HEK293 (cell line): ENCODE data around the gene KCTD18.

Source experiments
- CTCF ChIA-PET: fragments of 350-600 bp; formaldehyde crosslinking; extraction: SDS; loops from one replicate; lab custom pipeline; 2021; ENCODE audit warnings: antibody characterized with exemption; lab: Yijun Ruan, JAX
- POLR2A ChIA-PET: fragments of 300-600 bp; formaldehyde crosslinking; extraction: SDS; loops from one replicate; lab custom pipeline; 2020; ENCODE audit warnings: antibody characterized with exemption, inconsistent platforms; lab: Yijun Ruan, JAX
- H3K27ac ChIP-seq: fragments of 200-500 bp; sonication (Bioruptor generic); 2 replicates; pipeline ENCODE4 v1.5.1; 2014; ENCODE audit warnings: low read depth, low read length, control low read depth, inconsistent platforms; ENCODE audit errors: extremely low read depth
- H3K36me3 ChIP-seq, 2 experiments: fragments of 200-500 bp in 1 of 2; sonication (Bioruptor generic) in 1 of 2; 1 replicate in 1 of 2; 2 replicates in 1 of 2; pipeline ENCODE4 v1.5.1; 2014 to 2017; ENCODE audit warnings: inconsistent platforms in 2 of 2, low read length in 2 of 2; ENCODE audit not compliant: control insufficient read depth in 2 of 2, insufficient read depth in 1 of 2
- H3K4me1 ChIP-seq: fragments of 200-500 bp; sonication (Bioruptor generic); 2 replicates; pipeline ENCODE4 v1.5.1; 2014; ENCODE audit warnings: mild to moderate bottlenecking, low read length, inconsistent platforms; ENCODE audit not compliant: control insufficient read depth, insufficient read depth
- H3K4me3 ChIP-seq: 2 replicates; pipeline ENCODE4 v1.5.1; 2011; ENCODE audit warnings: low read depth, mild to moderate bottlenecking, control low read depth, low read length, moderate library complexity
- H3K9me3 ChIP-seq: fragments of 200-500 bp; sonication (Bioruptor generic); 2 replicates; pipeline ENCODE4 v1.5.1; 2014; ENCODE audit warnings: low read depth, low read length, inconsistent platforms; ENCODE audit not compliant: control insufficient read depth, insufficient read depth
- ELK4 ChIP-seq: IDR thresholded peaks from 2 replicates; pipeline ENCODE4 v1.6.1; 2011; ENCODE audit warnings: mild to moderate bottlenecking, low read depth, low read length, borderline replicate concordance
- KLF8 ChIP-seq: fragments of 450-650 bp; formaldehyde crosslinking; IDR thresholded peaks from 2 replicates; pipeline ENCODE4 v1.5.1; 2016; ENCODE audit warnings: missing biosample characterization, missing genetic modification characterization
- OSR2 ChIP-seq: fragments of 450-650 bp; formaldehyde crosslinking; IDR thresholded peaks from 2 replicates; pipeline ENCODE4 v1.5.1; 2016; ENCODE audit warnings: missing biosample characterization, missing genetic modification characterization
- PRDM1 ChIP-seq: fragments of 450-650 bp; formaldehyde crosslinking; IDR thresholded peaks from 2 replicates; pipeline ENCODE4; 2016; ENCODE audit warnings: missing biosample characterization, missing genetic modification characterization
- SCRT2 ChIP-seq: fragments of 450-650 bp; formaldehyde crosslinking; IDR thresholded peaks from 2 replicates; pipeline ENCODE4 v1.5.1; 2016; ENCODE audit warnings: missing biosample characterization, missing genetic modification characterization
- ZBTB11 ChIP-seq: fragments of 450-650 bp; formaldehyde crosslinking; conservative IDR thresholded peaks from 2 replicates; pipeline ENCODE4 v1.5.1; 2016; ENCODE audit warnings: low read depth, missing biosample characterization, missing genetic modification characterization
- ZEB2 ChIP-seq: fragments of 450-650 bp; formaldehyde crosslinking; IDR thresholded peaks from 2 replicates; pipeline ENCODE4 v1.5.1; 2016; ENCODE audit warnings: missing biosample characterization, missing genetic modification characterization
- ZNF10 ChIP-seq: fragments of 450-650 bp; formaldehyde crosslinking; IDR thresholded peaks from 2 replicates; pipeline ENCODE4 v1.5.1; 2017; ENCODE audit warnings: missing biosample characterization, missing genetic modification characterization
- ZNF202 ChIP-seq: fragments of 450-650 bp; formaldehyde crosslinking; IDR thresholded peaks from 2 replicates; pipeline ENCODE4 v1.5.1; 2016; ENCODE audit warnings: missing biosample characterization, missing genetic modification characterization, borderline replicate concordance
- ZNF416 ChIP-seq: fragments of 450-650 bp; formaldehyde crosslinking; IDR thresholded peaks from 2 replicates; pipeline ENCODE4 v1.5.1; 2016; ENCODE audit warnings: missing biosample characterization, missing genetic modification characterization
- ZNF501 ChIP-seq: fragments of 450-650 bp; formaldehyde crosslinking; IDR thresholded peaks from 2 replicates; pipeline ENCODE4 v1.5.1; 2016; ENCODE audit warnings: missing biosample characterization, missing genetic modification characterization
- ZNF521 ChIP-seq: fragments of 450-650 bp; formaldehyde crosslinking; IDR thresholded peaks from 2 replicates; pipeline ENCODE4 v1.5.1; 2017; ENCODE audit warnings: missing biosample characterization, mild to moderate bottlenecking, missing genetic modification characterization
- ZNF549 ChIP-seq: fragments of 450-650 bp; IDR thresholded peaks from 2 replicates; pipeline ENCODE4 v1.5.1; 2018; ENCODE audit warnings: missing biosample characterization, missing genetic modification characterization, mild to moderate bottlenecking, inconsistent platforms, moderate library complexity
- ZNF623 ChIP-seq: fragments of 450-650 bp; formaldehyde crosslinking; IDR thresholded peaks from 2 replicates; pipeline ENCODE4 v1.5.1; 2016; ENCODE audit warnings: missing biosample characterization, missing genetic modification characterization
- ZNF658 ChIP-seq: fragments of 450-650 bp; formaldehyde crosslinking; IDR thresholded peaks from 2 replicates; pipeline ENCODE4; 2016; ENCODE audit warnings: missing biosample characterization, missing genetic modification characterization
- ZNF837 ChIP-seq: fragments of 450-650 bp; formaldehyde crosslinking; IDR thresholded peaks from 2 replicates; pipeline ENCODE4 v1.5.1; 2016; ENCODE audit warnings: missing biosample characterization, missing genetic modification characterization
- ZSCAN18 ChIP-seq: fragments of 450-650 bp; formaldehyde crosslinking; IDR thresholded peaks from 2 replicates; pipeline ENCODE4 v1.5.1; 2016; ENCODE audit warnings: missing biosample characterization, missing genetic modification characterization
- TF ChIP-seq, protein P1 (sequence below): fragments of 450-650 bp; formaldehyde crosslinking; IDR thresholded peaks from 2 replicates; pipeline ENCODE4 v1.5.1; 2016; ENCODE audit warnings: missing biosample characterization, missing genetic modification characterization
- TF ChIP-seq, protein P2 (sequence below): fragments of 450-650 bp; formaldehyde crosslinking; conservative IDR thresholded peaks from 2 replicates; pipeline ENCODE4 v1.5.1; 2016; ENCODE audit warnings: low read depth, missing biosample characterization, missing genetic modification characterization
- TF ChIP-seq, protein P3 (sequence below): fragments of 450-650 bp; formaldehyde crosslinking; IDR thresholded peaks from 2 replicates; pipeline ENCODE4 v1.5.1; 2016; ENCODE audit warnings: missing biosample characterization, missing genetic modification characterization

Gene KCTD18

DNA sequence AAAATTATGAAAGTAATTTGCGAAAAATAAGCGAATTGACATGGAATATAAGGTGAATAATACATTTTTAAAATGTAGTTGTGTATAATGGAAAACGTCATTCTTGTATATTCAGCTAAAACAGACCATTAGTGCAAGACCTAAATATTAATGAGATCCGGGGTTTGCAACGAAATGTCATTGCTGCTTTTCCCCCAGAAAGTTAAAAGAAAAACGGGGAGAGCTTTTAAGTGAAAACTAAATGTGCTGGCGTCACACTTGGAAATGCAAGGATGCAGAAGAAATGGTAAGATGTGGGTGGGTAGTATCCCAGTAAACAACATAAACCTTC lies 15.6 kb upstream of the KCTD18 start:
- H3K9me3 ChIP-seq = no peaks in the 10 kb centered on the region
- no peaks in the 10 kb centered on the region for H3K36me3 ChIP-seq
- no peak overlapping the region for H3K27ac ChIP-seq
- ChIA-PET CTCF (interaction anchor here (0.9 to 1.0 kb wide), 2 partner anchors 8 to 187 kb away, joined by 3 read pairs; no protein-coding TSS in a partner anchor), POLR2A (interaction anchor here (1.3 kb wide), 1 partner anchor 18 kb away, joined by 3 read pairs; no protein-coding TSS in a partner anchor)
- peaks cover 10% of the 10 kb centered on the region; the same call in 1 of the 2 replicates for H3K4me1 ChIP-seq
- peak; percentile 96 for TF ChIP-seq PRDM1 (tag by site-specific recombination)
- no peak for TF ChIP-seq ZNF623
- peak overlapping the region; percentile 89 for H3K4me3 ChIP-seq

DNA sequence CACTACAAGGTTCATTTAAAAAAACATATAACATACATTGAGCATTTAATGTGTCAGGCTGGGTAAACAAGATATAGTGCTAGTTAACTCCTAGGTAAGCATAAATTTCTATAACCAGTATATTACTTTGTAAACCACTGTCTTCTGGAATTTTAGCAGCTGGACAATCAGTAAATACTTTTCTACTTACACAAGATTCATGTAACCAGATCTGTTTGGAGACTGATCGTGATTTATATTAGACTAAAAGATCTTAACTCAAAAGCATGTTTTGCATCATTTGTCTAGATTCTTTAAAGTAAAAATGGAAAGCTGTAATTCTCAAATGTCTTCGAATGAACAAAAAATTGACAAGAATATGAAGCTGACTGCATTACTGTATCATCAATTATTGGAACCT lies 15.2 kb upstream of the KCTD18 start:
- ChIA-PET CTCF (interaction anchor here (0.7 kb wide), 1 partner anchor 75 kb away, joined by 3 read pairs; no protein-coding TSS in a partner anchor), POLR2A (interaction anchor here (1.3 kb wide), 1 partner anchor 18 kb away, joined by 3 read pairs; no protein-coding TSS in a partner anchor)
- no peak for TF ChIP-seq ZNF10 (tag by site-specific recombination)
- TF ChIP-seq ZNF501 (tag by site-specific recombination) = no peak
- no peak for TF ChIP-seq ZNF416 (tag by site-specific recombination)
- no peak for TF ChIP-seq ZEB2
- TF ChIP-seq SCRT2 (tag by site-specific recombination) = no peak
- no peak for TF ChIP-seq ZNF658 (tag by site-specific recombination)
- no peak for TF ChIP-seq ZNF837
- TF ChIP-seq ZNF521 (tag by site-specific recombination) = no peak
- no peak for TF ChIP-seq KLF8 (tag by site-specific recombination)
- TF ChIP-seq ZBTB11 (tag by site-specific recombination) = no peak
- TF ChIP-seq, protein P1, sequence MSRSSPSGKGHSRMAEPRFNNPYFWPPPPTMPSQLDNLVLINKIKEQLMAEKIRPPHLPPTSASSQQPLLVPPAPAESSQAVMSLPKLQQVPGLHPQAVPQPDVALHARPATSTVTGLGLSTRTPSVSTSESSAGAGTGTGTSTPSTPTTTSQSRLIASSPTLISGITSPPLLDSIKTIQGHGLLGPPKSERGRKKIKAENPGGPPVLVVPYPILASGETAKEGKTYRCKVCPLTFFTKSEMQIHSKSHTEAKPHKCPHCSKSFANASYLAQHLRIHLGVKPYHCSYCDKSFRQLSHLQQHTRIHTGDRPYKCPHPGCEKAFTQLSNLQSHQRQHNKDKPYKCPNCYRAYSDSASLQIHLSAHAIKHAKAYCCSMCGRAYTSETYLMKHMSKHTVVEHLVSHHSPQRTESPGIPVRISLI = no peak
- no peak for TF ChIP-seq ZNF549 (tag by site-specific recombination)
- no peak for TF ChIP-seq ZNF202 (tag by site-specific recombination)
- TF ChIP-seq ZSCAN18 (tag by site-specific recombination) = no peak
- TF ChIP-seq, protein P2, sequence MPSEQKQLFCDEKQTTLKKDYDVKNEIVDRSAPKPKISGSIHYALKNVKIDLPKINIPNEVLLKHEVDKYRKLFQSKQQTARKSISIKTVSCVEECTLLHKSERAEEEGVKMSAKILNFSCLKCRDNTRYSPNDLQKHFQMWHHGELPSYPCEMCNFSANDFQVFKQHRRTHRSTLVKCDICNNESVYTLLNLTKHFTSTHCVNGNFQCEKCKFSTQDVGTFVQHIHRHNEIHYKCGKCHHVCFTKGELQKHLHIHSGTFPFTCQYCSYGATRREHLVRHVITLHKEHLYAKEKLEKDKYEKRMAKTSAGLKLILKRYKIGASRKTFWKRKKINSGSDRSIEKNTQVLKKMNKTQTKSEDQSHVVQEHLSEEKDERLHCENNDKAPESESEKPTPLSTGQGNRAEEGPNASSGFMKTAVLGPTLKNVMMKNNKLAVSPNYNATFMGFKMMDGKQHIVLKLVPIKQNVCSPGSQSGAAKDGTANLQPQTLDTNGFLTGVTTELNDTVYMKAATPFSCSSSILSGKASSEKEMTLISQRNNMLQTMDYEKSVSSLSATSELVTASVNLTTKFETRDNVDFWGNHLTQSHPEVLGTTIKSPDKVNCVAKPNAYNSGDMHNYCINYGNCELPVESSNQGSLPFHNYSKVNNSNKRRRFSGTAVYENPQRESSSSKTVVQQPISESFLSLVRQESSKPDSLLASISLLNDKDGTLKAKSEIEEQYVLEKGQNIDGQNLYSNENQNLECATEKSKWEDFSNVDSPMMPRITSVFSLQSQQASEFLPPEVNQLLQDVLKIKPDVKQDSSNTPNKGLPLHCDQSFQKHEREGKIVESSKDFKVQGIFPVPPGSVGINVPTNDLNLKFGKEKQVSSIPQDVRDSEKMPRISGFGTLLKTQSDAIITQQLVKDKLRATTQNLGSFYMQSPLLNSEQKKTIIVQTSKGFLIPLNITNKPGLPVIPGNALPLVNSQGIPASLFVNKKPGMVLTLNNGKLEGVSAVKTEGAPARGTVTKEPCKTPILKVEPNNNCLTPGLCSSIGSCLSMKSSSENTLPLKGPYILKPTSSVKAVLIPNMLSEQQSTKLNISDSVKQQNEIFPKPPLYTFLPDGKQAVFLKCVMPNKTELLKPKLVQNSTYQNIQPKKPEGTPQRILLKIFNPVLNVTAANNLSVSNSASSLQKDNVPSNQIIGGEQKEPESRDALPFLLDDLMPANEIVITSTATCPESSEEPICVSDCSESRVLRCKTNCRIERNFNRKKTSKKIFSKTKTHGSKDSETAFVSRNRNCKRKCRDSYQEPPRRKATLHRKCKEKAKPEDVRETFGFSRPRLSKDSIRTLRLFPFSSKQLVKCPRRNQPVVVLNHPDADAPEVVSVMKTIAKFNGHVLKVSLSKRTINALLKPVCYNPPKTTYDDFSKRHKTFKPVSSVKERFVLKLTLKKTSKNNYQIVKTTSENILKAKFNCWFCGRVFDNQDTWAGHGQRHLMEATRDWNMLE (tag by site-specific recombination) = no peak
- TF ChIP-seq ELK4 = no peak
- TF ChIP-seq, protein P3, sequence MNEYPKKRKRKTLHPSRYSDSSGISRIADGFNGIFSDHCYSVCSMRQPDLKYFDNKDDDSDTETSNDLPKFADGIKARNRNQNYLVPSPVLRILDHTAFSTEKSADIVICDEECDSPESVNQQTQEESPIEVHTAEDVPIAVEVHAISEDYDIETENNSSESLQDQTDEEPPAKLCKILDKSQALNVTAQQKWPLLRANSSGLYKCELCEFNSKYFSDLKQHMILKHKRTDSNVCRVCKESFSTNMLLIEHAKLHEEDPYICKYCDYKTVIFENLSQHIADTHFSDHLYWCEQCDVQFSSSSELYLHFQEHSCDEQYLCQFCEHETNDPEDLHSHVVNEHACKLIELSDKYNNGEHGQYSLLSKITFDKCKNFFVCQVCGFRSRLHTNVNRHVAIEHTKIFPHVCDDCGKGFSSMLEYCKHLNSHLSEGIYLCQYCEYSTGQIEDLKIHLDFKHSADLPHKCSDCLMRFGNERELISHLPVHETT = no peak
- TF ChIP-seq PRDM1 (tag by site-specific recombination) = no peak
- TF ChIP-seq OSR2 (tag by site-specific recombination) = no peak
- Histone ChIP-seq H3K4me1 (peaks cover 10% of the 10 kb centered on the region; the same call in 1 of the 2 replicates), H3K4me3 (no peak overlapping the region), H3K27ac (no peak overlapping the region), H3K36me3 (no peaks in the 10 kb centered on the region), H3K9me3 (no peaks in the 10 kb centered on the region)
